ENCODE measurements around the gene TEX11. TPM values are rescaled to one million over a fixed set of nuclear protein-coding genes. Genes with fewer than 3 reads are reported as not detected.
"Not testable (repeated sequence)": the region's sequence is repeated elsewhere in the genome, so short reads cannot be mapped to it uniquely, and the experiment has no call there.

Gene TEX11
- total and polyA plus RNA-seq, 7 donors, result not detected

DNA sequence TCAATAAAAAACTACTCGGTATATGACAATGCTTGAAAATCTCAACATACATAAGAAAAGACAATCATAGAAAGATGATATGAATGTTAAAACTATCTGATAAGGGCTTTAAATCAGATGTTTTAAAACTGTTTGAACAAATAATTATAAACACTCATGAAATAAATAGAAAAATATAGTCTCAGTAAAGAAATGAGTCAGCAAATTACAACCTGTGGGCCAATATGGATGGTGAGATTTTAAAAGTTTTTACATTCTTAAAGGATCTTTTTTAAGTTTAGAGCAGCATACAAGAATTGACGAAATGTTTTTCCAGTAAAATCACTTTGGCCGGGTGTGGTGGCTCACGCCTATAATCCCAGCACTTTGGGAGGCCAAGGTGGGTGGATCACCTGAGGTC, 83.1 kb downstream of the TEX11 start:
- WGBS, 3 donors, result 86 to 91% (median 90%) methylated on average over 4 of the region's 4 CpGs
- H3K27ac ChIP-seq, result no peak overlapping the region
- intact Hi-C loops (cut with DNase I), result no loop called here
- TF ChIP-seq, protein P1, sequence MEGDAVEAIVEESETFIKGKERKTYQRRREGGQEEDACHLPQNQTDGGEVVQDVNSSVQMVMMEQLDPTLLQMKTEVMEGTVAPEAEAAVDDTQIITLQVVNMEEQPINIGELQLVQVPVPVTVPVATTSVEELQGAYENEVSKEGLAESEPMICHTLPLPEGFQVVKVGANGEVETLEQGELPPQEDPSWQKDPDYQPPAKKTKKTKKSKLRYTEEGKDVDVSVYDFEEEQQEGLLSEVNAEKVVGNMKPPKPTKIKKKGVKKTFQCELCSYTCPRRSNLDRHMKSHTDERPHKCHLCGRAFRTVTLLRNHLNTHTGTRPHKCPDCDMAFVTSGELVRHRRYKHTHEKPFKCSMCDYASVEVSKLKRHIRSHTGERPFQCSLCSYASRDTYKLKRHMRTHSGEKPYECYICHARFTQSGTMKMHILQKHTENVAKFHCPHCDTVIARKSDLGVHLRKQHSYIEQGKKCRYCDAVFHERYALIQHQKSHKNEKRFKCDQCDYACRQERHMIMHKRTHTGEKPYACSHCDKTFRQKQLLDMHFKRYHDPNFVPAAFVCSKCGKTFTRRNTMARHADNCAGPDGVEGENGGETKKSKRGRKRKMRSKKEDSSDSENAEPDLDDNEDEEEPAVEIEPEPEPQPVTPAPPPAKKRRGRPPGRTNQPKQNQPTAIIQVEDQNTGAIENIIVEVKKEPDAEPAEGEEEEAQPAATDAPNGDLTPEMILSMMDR (IDR thresholded peaks at IDR 0.05), result no peak
- DNase-seq (no peak), ATAC-seq (no peak)
- H3K4me1 ChIP-seq, result no peaks in the 10 kb centered on the region
- H3K9me3 ChIP-seq, result peaks cover 9% of the 10 kb centered on the region
- H3K36me3 ChIP-seq (ENCODE audit: insufficient read depth in 1 of 2, low read depth in 1 of 2), result no peaks in the 10 kb centered on the region
- no peak overlapping the region for H3K4me3 ChIP-seq
- peaks cover 0 to 13% (median 0%) of the 10 kb centered on the region in 3 donors for H3K27me3 ChIP-seq (ENCODE audit: insufficient read depth in 3 of 3, low read length in 2 of 3)

DNA sequence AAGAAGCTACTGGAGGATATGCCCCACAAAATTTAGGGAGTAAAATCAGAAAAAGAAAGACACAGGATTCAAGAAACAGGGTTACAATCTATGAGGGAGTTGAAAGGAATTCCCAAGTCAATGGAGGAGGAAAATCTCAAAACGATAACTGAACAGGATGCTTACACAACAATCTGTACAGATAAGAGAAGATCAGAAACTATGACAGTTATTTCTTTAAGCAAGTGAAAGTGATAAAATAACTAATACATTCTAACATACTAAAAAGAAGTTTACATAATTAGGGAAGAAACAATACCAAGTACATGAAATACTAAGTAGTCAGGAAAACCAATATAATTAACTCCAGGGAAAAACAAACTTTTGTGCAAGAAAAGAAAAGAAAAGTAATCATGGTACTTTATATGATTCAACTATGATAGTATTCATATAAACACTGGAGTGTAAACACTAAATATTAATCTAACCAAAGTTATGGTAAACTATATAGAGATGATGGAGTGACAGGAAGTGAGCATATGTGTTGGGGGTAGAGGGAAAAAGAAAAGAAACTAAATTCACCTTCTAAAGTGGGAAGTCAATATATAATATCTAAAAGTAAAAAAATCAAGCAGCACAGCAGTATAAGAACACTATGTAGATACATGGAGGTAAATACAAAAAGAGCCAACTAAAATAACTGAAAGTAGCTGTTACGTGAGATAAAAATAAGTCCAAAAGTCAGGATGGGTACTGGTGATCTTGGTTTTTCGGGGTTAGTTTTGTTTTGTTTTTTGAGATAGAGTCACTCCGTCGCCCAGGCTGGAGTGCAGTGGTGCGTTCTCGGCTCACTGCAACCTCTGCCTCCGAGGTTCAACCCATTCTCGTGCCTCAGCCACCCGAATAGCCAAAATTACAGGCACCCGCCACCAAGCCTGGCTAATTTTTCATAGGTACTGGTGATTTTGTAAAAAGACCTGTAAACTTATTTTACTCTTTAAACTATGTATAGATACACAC, 99.3 kb downstream of the TEX11 start:
- ATAC-seq (no peak), DNase-seq (no peak)
- Histone ChIP-seq H3K27ac (no peak overlapping the region), H3K4me1 (no peaks in the 10 kb centered on the region), H3K27me3 (ENCODE audit: insufficient read depth in 3 of 3, low read length in 2 of 3) (peaks cover 0 to 1% (median 0%) of the 10 kb centered on the region in 3 donors), H3K36me3 (ENCODE audit: insufficient read depth in 1 of 2, low read depth in 1 of 2) (no peaks in the 10 kb centered on the region), H3K4me3 (no peak overlapping the region), H3K9me3 (no peaks in the 10 kb centered on the region)
- intact Hi-C loops (cut with DNase I), result no loop called here
- WGBS, 3 donors, result 84 to 90% (median 89%) methylated on average over 11 of the region's 11 CpGs
- TF ChIP-seq, protein P1 (IDR thresholded peaks at IDR 0.05), result no peak

DNA sequence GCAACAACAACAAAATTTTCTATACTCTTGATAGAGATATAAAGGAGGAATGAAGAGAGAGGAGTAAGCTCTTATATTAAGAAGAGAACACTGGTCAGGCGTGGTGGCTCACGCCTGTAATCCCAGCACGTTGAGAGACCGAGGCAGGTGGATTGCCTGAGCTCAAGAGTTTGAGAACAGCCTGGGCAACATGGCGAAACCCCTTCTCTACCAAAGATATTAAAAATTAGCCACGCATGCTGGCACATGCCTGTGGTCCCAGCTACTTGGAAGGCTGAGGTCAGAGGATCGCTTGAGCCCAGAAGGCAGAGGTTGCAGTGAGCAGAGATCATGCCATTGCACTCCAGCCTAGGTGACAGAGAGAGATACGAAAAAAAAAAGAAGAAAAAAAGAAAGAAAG, 102.4 kb downstream of the TEX11 start:
- no peak for ATAC-seq
- no peak for DNase-seq
- Histone ChIP-seq H3K9me3 (no peaks in the 10 kb centered on the region), H3K4me1 (no peaks in the 10 kb centered on the region), H3K27ac (no peak overlapping the region), H3K4me3 (no peak overlapping the region), H3K36me3 (ENCODE audit: insufficient read depth in 1 of 2, low read depth in 1 of 2) (no peaks in the 10 kb centered on the region), H3K27me3 (ENCODE audit: insufficient read depth in 3 of 3, low read length in 2 of 3) (no peaks in the 10 kb centered on the region)
- intact Hi-C loops (cut with DNase I), result no loop called here
- TF ChIP-seq, protein P1 (IDR thresholded peaks at IDR 0.05), result no peak
- WGBS, 3 donors, result 53 to 68% (median 56%) methylated on average over 8 of the region's 8 CpGs

DNA sequence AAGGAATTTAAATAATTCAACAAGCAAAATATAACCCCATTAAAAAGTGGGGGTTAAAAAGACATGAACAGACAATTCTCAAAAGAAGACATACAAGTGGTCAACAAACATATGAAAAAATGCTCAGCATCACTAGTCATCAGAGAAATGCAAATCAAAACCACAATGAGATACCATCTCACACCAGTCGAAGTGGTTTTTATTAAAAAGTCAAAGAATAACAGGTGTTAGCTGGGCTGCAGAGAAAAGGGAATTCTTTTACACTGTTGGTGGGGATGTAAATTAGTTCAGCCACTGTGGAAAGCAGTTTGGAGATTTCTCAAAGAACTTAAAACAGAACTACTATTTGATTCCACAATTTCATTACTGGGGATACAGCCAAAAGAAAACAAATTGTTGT, 111.8 kb downstream of the TEX11 start:
- WGBS, 3 donors, result 15 to 28% (median 16%) methylated on average over 1 of the region's 1 CpG
- H3K36me3 ChIP-seq (ENCODE audit: insufficient read depth in 1 of 2, low read depth in 1 of 2); H3K9me3 ChIP-seq; intact Hi-C loops (cut with DNase I); H3K4me1 ChIP-seq; ATAC-seq; DNase-seq; H3K4me3 ChIP-seq; H3K27me3 ChIP-seq (ENCODE audit: insufficient read depth in 3 of 3, low read length in 2 of 3); H3K27ac ChIP-seq: not testable (repeated sequence)

DNA sequence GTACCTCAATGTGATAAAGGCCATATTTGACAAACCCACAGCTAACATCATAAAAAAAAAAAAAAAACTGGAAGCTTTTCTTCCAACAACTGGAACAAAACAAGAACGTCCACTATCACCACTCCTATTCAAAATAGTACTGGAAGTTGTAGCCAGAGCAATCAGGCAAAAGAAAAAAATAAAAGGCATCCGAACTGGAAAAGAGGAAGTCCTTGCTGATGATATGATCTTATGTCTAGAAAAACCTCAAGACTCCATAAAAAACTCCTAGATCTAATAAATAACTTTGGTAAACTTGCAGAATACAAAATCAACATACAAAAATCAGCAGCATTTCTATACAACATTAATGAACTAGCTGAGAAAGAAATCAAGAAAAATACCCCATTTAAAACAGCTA, 134.3 kb downstream of the TEX11 start:
- Histone ChIP-seq H3K4me3 (no peak overlapping the region), H3K9me3 (no peaks in the 10 kb centered on the region), H3K27ac (no peak overlapping the region), H3K27me3 (ENCODE audit: insufficient read depth in 3 of 3, low read length in 2 of 3) (no peaks in the 10 kb centered on the region), H3K36me3 (ENCODE audit: insufficient read depth in 1 of 2, low read depth in 1 of 2) (no peaks in the 10 kb centered on the region), H3K4me1 (no peaks in the 10 kb centered on the region)
- TF ChIP-seq, protein P1 (IDR thresholded peaks at IDR 0.05), result no peak
- ATAC-seq, result no peak
- no peak for DNase-seq
- WGBS, 3 donors, result 28 to 29% (median 29%) methylated on average over 2 of the region's 2 CpGs
- intact Hi-C loops (cut with DNase I), result loop anchor here in 1 of 2 donors (5.0 kb wide), 1 partner anchor 403 kb away; no protein-coding TSS in a partner anchor

Data from psoas muscle (tissue), 8 donors.